Fibroblast of lung (primary cell): Measurements from ENCODE around the gene MYLK.

Source experiments
- CTCF ChIP-seq, 2 donors: IDR thresholded peaks in 1 of 2; conservative IDR thresholded peaks in 1 of 2; 1 replicate in 1 of 2; 2 replicates in 1 of 2; pipeline ENCODE4 v1.5.1; 2011 to 2012; ENCODE audit warnings: low read length in 2 of 2, control low read depth in 1 of 2, inconsistent platforms in 1 of 2, low read depth in 1 of 2, mild to moderate bottlenecking in 1 of 2
- EZH2 ChIP-seq: IDR thresholded peaks from 2 replicates; pipeline ENCODE4 v1.5.1; 2012; ENCODE audit warnings: low read length, control low read depth, mild to moderate bottlenecking; ENCODE audit errors: missing control alignments

GRCh38 chr3:123705488-123706285, 178.4 kb downstream of the MYLK start:
- TF ChIP-seq CTCF (conservative IDR thresholded peaks at IDR 0.05 in 1 of 2, IDR thresholded peaks at IDR 0.05 in 1 of 2; ENCODE audit: low read depth in 1 of 2, low read length in 2 of 2) = no peak
- TF ChIP-seq EZH2 = no peak
